GM21390 (cell line): ENCODE results near the gene ADAM12.

Source experiments
- ATAC-seq: cut with Tn5 transposase; IDR thresholded peaks from one replicate; pipeline ENCODE4 v1.9.1; 2021; ENCODE audit not compliant: unreplicated experiment

ADAM12 gene

DNA sequence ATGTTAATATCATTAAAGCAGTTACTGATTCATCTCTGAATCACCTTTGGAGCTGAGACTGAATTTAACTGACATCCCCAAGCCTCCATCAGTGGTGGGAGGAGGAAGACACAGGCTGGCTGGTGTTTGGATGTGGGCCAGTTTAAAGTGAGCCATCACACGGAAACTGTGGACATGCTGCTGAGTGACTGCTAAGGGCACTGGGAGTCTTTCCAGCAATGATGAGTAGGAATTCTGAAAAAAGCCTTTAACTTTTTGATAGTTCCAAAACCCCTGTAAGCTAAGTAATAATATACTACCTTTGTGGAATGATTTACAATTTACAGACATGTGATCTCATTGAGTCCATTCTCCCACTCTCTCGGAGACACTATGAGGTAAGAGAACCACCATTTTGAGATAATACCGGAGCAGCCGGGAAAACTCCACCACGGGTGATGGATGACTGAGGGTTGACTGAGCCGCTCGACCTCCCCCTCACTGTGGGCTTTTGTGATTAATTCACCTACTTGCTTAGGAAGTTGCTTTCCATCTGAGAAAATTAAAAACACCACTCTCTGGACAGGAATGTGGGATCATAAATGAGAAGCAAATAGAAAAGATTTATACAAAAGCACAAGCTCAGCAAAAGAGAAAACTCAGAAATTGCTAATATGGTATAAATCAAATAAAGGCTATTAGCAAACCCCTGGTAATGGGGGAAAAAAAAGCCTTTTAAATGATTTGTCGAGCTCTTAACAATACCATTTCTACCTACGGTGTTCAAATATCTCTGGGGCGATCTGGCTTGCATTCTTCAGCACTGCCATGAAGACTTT is 297.2 kb downstream of the ADAM12 start:
- ATAC-seq: no peak

DNA sequence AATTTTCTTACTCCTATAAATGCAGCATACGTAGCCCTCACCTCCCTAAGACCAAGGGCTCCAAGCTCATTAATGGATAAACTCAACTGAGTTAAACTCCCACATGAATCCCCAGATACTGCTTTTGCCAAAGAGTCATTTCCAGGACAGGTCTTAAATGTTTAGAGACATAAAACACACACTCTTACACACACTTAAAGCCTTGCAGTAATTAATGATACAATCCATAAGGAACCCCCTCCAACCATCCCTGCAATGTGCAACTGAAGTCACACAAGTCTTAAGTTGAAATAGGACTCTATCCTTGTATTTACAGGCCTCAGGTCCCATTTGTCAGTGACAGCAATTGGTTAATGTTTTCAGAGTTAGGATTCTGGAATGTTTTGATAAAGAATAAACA is 297.8 kb downstream of the ADAM12 start:
- no peak for ATAC-seq

DNA sequence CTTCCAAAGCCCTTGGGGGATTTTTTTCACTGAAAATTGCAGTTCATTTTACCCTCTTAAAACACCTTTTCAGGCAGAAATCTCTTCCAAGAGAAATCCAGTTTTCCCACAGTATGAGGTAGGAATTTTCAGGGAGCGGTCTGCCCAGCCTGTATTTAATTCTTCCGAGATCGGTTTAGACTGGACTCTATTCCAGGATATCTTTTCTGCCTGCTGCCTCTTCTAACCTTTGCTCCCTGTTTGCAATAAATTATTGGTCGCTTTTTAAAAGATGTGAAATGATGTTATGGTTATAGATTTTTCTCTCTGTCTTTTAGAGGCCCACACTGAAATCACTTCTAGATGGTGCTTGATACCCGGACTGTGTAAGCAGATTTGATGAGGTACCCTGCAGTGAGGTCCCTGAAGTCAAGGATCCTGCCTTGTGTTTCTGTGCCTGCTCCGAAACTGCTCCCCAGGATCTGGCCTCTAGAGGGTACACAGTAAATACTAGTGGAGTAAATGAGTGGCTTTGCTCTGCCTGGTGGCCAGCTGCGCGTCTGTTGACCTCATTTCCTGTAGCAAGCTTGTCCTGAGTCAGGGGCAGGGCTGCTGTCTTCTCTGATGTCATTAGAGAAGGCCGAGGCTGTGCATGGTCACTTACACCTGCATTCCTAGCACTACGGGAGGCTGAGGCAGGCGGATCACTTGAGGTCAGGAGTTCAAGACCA is 300.3 kb downstream of the ADAM12 start:
- ATAC-seq: no peak

DNA sequence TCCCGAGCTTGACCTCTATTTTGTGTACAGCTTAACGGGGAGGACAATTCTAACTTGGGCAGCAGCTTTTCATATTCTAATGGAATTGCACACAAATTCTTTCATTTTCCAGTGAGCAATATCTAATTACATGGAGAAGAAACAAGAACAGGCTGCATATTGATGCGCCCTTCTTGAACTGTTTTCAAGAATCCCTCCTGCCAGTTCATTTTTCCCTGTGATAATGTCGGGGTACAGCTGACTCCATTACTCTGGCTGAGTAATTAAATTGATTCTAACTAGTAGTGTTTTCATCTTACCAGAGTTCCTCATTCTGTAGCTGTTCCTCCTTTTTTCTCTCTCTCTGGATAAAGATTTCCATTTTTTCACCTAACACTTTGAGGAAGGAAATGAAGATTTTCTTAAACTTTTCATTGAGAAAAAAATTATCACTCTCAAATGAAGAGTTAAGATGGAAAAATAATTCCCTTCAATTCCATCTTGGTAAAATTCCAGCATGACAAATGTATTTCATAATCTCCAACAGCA is 301.1 kb downstream of the ADAM12 start:
- ATAC-seq: no peak

DNA sequence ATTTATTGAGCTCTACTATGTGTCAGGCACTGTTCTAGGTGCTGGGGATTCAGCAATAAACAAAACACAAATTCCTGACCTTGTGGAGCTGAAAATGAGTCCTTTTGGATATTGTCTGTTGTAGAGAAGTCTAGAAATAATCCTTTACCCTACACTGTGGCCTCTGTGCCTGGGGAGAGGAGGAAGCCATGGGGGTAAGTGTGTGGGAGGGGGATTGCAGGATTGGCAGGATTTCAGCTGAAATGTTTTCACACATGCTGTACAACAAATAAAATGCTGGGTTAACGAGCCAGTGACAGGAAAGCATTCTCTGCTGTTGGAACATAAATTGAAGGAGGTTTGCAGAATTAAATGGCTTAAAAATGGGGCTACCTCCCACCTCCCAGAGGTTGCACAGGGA is 302.5 kb downstream of the ADAM12 start:
- no peak for ATAC-seq

DNA sequence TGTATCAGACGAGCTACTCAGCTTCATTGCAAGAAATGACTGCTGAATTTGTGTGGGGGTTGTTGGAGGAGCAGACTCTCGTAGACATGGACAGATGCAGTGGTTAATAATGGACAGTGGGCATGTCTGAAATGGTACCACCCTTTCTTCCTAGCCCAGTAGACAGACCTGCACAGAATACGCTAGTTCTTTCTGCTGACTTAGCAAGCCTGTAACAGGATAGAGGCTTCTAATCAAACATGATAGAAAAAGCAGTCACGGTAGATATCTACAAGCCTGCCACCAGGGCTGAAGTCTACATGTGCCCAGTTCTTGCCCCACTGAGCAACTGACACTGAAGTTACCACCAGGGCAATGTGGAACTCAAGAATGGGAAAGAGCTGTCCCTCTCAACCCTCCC is 303.9 kb downstream of the ADAM12 start:
- no peak for ATAC-seq

DNA sequence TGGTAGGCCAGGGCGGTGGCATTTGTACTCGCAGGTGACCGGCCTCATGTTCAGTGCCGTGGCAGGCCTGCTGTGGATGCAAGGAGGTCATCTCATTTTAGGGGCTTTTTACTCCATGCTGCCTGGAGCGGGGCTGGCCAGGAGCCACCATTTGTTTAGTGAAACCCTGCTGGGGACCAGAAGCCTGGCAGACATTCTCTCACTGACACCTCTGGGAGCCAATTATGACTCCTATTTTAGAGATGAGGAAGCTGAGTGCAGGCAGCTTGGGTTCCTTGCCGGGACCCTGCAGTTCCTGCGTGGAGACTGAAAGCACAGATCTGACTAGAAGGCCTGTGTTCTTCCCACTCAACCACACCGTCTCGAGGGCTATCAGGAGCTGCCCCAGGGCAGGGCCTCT is 305.3 kb downstream of the ADAM12 start:
- ATAC-seq: no peak

DNA sequence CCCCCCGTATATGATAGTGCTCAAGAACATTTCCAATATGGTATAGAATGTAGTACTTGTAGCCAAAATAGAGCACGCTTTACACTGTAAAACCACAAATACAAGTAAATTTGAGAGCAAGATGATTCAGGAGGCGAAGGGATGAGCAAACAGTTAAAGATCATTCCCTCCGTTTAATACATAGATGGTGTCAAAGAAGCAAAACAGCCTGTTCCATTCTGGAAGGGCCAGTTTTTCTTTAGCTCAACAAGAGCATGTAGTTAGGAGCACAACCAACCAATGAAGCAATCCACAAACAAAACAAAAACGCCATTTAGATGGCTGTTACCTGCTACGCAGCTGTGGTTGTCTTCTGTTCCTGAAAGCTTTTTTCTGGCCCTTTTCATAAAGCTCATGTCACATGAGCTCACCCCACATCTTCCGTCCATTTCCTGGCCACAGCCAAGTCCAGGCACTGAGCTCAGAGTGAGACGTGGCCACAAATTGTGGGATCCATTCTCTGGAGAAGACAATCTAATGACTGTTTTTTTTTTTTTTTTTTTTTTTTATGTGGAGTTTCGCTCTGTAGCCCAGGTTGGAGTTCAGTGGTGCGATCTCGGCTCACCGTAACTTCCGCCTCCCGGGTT is 306.3 kb downstream of the ADAM12 start:
- no peak for ATAC-seq

DNA sequence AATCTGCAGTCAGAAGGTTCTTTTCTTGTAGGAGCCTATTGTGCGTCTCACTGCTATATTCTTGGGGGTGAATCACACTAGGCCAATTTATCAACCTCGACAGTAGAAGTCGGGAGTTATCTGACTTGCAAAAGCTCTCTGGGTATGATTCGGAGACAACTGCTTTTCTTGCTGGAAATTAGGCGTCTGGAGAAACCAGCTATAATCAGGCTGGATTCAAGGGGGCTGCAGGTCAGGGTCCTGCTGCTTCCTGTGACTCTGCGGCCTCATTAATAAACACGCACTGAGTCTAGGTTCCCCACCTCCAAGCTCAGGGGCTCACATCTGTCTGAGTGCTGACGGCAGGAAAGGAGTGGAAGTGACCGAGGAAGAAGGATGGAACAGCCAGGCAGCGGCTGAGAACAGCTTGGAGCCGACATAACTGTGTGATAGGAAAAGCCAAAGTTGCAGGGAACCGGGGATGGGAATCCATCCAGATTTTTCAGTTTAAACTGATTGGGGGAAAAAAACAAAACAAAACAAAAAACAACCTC is 307.3 kb downstream of the ADAM12 start:
- no peak for ATAC-seq

DNA sequence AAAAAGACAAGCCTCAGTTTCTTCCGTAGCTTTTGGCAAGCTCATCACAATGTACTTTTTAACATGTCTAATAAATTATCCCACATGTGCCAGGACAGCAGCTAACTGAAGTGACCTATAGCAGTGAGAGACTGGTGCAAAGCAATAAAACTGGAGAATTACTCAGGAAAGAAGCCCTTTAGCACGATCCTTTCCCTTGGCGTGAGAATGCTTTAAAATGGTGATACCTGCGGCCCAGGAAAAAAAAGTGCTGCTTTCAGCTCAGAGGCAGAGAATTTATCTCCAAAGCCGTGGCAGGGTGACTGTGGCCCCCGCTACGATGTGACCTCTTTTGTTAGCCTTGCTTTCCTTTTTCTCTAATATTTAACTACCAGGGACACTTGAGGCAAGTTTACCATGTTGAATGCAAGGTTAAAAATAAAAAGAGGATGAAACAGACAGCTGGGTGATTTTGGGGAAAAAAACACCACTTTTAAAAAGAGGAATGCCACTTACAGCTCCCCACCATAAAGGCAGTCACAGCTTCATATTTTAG is 307.9 kb downstream of the ADAM12 start:
- no peak for ATAC-seq

DNA sequence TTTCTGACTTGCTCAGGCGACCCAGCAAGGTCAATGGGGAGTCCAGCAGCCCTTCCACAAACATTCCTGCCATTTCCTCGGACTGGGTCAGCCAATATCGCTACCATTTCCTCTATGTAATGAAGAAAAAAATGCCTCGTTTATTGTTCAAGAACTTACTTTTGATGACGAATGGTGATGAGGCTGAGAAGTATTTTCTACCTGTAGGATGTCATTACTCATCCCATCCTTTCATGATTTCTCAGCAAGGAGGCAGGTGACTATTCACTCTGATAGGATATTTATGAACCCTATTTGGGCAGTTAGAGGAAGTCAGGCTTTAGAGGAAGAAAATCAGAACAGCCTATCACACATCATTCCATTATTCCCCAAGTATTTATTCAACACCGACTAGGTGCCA is 313.3 kb downstream of the ADAM12 start:
- no peak for ATAC-seq

DNA sequence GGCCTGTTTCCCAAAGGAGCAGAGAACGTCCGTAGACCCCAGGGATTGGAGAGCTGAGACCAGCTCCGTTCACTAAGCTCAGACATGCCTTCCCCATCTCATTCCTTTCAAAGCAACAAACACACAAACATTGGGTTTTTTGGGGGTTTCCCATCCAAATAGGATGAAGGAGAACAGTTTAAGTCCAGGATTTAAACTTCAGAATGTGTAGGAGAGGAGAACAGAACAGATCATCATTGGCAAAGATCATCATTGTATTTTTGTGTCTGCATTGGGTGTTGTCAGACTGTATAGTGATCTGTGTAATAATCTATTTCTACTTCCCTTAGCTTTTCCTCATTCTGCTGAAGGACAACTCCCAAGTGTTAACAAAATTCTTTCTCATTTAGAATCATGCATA is 314.0 kb downstream of the ADAM12 start:
- no peak for ATAC-seq

DNA sequence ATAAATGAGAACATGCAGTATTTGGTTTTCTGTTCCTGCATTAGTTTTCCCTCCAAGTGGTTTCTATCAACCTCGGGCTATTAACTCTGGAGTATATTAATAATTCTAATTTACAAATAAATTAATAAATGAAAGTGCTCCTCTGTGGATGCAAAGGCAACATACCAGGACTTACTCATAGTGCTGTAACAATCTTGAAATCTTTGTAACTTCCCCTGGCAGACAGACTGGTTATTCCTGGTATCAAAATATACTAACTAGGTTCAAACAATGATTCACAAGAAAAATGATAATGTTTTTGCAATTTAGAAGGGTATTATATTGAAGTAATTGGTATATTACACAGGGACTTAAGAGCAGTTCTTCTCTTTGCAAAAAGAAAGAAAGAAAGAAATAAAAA is 314.7 kb downstream of the ADAM12 start:
- no peak for ATAC-seq

DNA sequence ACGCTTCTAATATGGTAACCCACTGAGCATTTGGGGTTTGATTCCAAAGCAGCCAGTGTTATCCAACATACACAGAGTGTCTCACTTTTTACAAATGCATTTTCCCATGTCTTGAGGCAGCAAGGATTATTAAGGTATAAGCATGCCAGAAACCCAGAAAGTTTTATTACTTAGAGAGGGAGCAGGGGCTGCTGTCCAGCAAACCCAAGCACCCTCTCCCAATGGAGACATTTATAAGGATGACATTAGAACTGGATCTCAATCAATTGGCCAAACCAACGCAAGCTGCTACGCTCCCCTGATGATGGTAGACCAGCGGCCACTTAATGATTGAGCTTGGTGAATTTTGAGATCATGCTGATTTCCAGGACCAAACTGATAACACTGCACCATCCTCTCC is 315.7 kb downstream of the ADAM12 start:
- no peak for ATAC-seq

DNA sequence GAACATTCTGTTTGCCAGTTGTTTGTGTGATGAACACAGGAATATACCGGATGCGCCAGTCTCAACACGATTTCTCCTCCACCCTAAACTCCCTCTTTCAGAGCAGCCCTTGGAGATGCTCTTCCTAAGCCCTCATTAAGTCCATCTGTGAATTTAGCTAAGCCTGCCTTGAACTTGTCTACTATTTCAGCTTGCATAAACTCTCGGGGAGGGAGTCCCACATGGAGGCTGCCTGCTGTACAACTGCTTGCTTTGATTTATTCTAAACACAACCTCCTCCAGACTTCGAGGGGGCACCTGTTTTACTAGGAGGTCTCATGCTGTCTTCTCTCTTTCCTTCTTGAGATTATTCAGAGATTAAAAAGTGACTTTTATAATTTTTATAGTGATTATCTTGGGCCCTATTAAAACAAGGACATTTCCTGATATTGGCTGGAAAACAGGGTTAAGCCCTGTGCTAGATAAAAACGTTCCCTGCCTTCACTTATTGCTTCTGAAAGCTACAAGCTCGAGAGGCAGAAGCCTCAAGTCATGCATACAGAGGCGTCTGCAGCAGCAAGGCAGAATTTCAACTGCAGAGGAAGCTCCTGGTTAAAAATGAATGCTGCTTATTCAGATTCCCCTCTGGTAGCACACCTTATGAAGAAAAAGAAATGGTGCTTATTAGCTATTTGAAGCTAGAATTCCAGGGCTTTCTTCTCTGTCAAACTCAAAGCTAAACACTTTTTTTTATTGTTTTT is 317.6 kb downstream of the ADAM12 start:
- ATAC-seq: no peak

DNA sequence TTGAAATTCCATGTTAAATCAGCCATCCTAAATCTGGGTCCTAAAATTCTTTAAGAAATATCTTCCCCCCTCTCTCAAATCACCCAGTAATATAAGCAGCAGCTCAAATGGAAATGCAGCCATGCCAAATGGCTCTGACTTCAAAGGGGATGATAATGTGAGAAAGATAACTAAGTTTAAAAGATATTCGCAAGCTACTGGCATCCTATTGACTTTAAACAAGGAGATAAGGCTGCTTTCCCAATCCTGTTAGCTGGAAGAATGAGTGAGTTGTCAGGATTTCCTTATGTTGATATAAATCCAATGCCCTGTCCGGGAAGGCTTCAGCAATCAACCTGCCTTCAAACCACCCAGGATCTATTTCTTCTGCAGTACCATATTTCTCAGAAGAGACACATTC is 320.0 kb downstream of the ADAM12 start:
- ATAC-seq: no peak

DNA sequence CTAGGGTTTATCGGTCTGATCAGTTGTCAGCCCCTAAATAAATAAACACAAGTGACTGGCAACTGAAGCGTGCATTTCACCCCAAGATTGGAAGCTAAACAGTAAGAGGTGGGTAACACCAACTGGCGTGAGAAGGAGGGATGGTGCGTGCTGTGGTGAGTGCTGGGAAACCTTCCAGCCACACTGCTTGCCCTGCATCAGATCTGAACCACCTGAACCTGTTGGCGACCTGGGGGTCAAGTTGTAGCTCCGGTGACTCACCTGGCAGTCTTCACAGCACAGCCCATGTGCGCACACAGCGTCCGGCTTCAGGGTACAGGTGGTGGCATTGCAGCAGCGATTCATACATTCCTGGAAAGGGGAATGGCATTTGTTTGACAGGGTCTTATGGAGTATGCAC is 321.8 kb downstream of the ADAM12 start:
- no peak for ATAC-seq

DNA sequence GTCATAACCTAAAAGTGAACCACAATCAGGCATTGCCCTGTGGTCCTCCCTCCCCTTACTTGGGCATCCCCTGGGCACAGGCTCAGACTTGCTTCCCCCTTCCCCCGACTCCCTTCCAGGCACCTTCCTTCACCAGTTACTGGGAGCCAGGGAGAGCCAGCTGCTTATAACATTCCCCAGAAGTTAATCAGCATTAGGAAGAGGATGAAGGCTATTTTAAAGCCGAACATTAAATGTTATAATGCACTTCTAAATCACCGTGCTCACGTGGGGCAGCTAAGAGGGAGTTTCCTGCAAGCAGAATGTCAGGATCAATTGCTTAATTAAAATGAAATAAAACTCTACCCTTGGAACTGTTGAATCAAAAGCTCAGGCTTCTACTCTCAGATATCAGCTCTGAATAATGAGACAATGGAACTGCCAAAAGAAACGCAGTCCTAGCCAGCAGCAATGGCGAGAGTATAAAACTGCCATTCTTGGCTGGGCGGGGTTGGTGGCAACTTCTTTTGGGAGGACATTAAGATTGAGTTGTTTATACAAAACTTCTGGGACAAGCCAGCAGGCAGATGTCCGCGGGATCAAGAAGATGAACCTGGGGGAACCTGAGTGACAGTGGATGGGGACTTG is 322.4 kb downstream of the ADAM12 start:
- ATAC-seq: no peak

DNA sequence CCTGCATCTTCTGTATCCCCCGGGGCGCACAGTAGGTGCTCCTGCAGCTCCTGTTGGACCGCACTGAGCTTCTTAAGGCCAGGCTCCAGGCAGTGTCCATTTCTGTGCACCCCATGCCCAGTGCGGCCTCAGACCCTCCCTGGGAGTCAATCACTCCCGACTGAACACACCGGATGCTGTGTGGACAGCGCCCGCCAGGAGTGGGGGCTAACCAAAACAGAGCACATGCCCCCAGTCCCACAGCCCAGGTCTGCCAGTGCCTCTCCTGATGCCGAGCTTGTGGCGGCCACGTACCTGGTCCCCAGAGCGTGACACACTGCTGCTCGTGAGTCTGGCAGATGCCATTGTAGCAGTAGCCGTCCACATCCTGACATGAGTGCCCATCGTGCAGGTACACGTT is 323.8 kb downstream of the ADAM12 start:
- ATAC-seq: no peak

DNA sequence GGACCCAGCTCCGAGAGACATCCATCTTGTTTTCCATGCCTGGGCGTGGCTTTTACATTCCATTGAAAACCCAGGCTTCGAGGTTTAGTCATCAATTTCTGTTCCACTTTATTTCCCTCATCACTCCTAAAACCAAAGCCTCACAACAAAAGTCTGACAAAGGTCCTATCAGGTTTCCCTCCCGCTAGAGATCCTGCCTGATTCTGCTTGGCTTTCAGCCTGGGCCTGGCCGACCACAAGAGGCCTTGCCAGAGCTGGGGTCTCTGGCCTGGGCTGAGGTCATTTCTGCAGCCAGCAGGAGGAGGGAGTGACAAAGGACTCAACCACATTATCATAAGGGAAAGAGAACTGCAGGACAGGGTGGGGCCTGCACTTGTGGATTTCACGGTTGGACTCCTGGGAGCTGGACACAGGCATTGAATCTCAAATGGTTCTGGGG is 324.9 kb downstream of the ADAM12 start:
- ATAC-seq: no peak
